Measurements from ENCODE around the gene LAMA5. TPM values are rescaled to one million over a fixed set of nuclear protein-coding genes. Genes with fewer than 3 reads are reported as not detected.

Gene LAMA5
- total and polyA plus RNA-seq, 2 experiments from 2014 or later = 71.3 to 252 TPM

- Histone ChIP-seq H3K9me3 (ENCODE audit: low read depth) (no peaks in the 10 kb centered on the region), H3K27ac (no peak overlapping the region), H3K79me2 (peaks cover 3% of the 10 kb centered on the region), H3K4me3 (no peak overlapping the region), H3K4me2 (no peak overlapping the region), H2AFZ (no peak overlapping the region), H3K36me3 (replicated peaks; ENCODE audit: insufficient read depth, low read depth) (no peaks in the 10 kb centered on the region), H3K27me3 (no peaks in the 10 kb centered on the region), H3K4me1 (ENCODE audit: insufficient read depth) (no peaks in the 10 kb centered on the region), H4K20me1 (ENCODE audit: insufficient read depth, poor library complexity, severe bottlenecking) (peaks cover 8% of the 10 kb centered on the region), H3K9me2 (replicated peaks; ENCODE audit: insufficient read depth) (no peaks in the 10 kb centered on the region)
- DNase-seq (ENCODE audit: low spot score) = no peak
- WGBS (ENCODE audit: low lambda C conversion rate, missing lambda C conversion rate) = 91% methylated on average over 6 of the region's 6 CpGs
- TF ChIP-seq EZH2phosphoT487 (IDR thresholded peaks at IDR 0.05; ENCODE audit: low read depth, severe bottlenecking, unreplicated experiment) (no peak), EZH2 (IDR thresholded peaks at IDR 0.05; ENCODE audit: borderline replicate concordance) (no peak)
- TF ChIP-seq, protein P1, sequence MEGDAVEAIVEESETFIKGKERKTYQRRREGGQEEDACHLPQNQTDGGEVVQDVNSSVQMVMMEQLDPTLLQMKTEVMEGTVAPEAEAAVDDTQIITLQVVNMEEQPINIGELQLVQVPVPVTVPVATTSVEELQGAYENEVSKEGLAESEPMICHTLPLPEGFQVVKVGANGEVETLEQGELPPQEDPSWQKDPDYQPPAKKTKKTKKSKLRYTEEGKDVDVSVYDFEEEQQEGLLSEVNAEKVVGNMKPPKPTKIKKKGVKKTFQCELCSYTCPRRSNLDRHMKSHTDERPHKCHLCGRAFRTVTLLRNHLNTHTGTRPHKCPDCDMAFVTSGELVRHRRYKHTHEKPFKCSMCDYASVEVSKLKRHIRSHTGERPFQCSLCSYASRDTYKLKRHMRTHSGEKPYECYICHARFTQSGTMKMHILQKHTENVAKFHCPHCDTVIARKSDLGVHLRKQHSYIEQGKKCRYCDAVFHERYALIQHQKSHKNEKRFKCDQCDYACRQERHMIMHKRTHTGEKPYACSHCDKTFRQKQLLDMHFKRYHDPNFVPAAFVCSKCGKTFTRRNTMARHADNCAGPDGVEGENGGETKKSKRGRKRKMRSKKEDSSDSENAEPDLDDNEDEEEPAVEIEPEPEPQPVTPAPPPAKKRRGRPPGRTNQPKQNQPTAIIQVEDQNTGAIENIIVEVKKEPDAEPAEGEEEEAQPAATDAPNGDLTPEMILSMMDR (IDR thresholded peaks at IDR 0.05; ENCODE audit: poor library complexity) = no peak
These were observed 90.7 kb downstream of the LAMA5 start for GRCh38 chr20:62276439-62276838.

GRCh38 chr20:62275219-62275618 is 91.9 kb downstream of the LAMA5 start:
- Histone ChIP-seq H3K36me3 (replicated peaks; ENCODE audit: insufficient read depth, low read depth) (no peaks in the 10 kb centered on the region), H3K4me2 (no peak overlapping the region), H3K27me3 (no peaks in the 10 kb centered on the region), H3K9me2 (replicated peaks; ENCODE audit: insufficient read depth) (no peaks in the 10 kb centered on the region), H3K4me3 (no peak overlapping the region), H4K20me1 (ENCODE audit: insufficient read depth, poor library complexity, severe bottlenecking) (peaks cover 8% of the 10 kb centered on the region), H2AFZ (no peak overlapping the region), H3K4me1 (ENCODE audit: insufficient read depth) (no peaks in the 10 kb centered on the region), H3K79me2 (peaks cover 3% of the 10 kb centered on the region), H3K27ac (no peak overlapping the region), H3K9me3 (ENCODE audit: low read depth) (no peaks in the 10 kb centered on the region)
- 94% methylated on average over 10 of the region's 10 CpGs for WGBS (ENCODE audit: low lambda C conversion rate, missing lambda C conversion rate)
- DNase-seq (ENCODE audit: low spot score) = no peak
- TF ChIP-seq EZH2 (IDR thresholded peaks at IDR 0.05; ENCODE audit: borderline replicate concordance) (no peak), EZH2phosphoT487 (IDR thresholded peaks at IDR 0.05; ENCODE audit: low read depth, severe bottlenecking, unreplicated experiment) (no peak)
- TF ChIP-seq, protein P1 (IDR thresholded peaks at IDR 0.05; ENCODE audit: poor library complexity) = no peak

DNA sequence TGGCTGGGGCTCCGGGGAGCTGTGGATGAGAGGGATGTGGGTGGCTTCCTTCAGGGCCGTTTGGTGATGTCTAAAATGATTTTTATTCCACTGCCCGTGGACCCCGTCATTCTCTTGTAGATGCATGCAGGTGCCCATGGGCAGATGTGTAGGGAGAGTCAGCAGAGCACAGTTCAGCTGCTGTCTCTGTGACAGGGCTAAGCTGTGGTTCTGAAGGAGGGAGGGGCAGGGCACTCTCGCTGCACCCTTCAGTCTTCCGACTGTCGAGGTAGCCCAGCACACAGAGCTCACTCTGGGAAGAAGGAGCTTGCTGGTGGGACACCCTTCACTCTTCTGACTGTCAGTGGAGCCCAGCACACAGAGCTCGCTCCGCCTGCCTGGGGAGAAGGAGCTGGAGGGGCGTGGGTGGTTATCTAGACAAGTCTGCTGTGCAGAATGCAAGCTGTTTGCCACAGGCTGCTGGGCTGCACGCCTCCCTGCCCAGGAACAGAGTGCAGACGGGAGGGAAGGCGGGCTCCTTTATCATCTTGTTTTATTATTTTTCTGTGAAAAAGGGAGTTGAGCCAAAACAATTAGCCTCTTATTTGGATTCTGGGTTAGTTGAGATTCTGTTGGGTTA is 92.7 kb downstream of the LAMA5 start:
- 90% methylated on average over 13 of the region's 13 CpGs for WGBS (ENCODE audit: low lambda C conversion rate, missing lambda C conversion rate)
- H3K4me1 ChIP-seq (ENCODE audit: insufficient read depth) = no peaks in the 10 kb centered on the region
- no peak for DNase-seq (ENCODE audit: low spot score)

More for the DNA sequence above, 92.7 kb downstream of the LAMA5 start:
- Histone ChIP-seq H3K9me2 (replicated peaks; ENCODE audit: insufficient read depth) (no peaks in the 10 kb centered on the region), H3K27ac (no peak overlapping the region), H2AFZ (no peak overlapping the region), H3K79me2 (peaks cover 3% of the 10 kb centered on the region), H3K9me3 (ENCODE audit: low read depth) (no peaks in the 10 kb centered on the region), H3K4me2 (no peak overlapping the region), H3K27me3 (no peaks in the 10 kb centered on the region), H3K36me3 (replicated peaks; ENCODE audit: insufficient read depth, low read depth) (no peaks in the 10 kb centered on the region), H4K20me1 (ENCODE audit: insufficient read depth, poor library complexity, severe bottlenecking) (peaks cover 8% of the 10 kb centered on the region), H3K4me3 (no peak overlapping the region)
- TF ChIP-seq EZH2phosphoT487 (IDR thresholded peaks at IDR 0.05; ENCODE audit: low read depth, severe bottlenecking, unreplicated experiment) = no peak
- no peak for TF ChIP-seq EZH2 (IDR thresholded peaks at IDR 0.05; ENCODE audit: borderline replicate concordance)
- TF ChIP-seq, protein P1 (IDR thresholded peaks at IDR 0.05; ENCODE audit: poor library complexity) = no peak
